KOPT-K1 (cell line): ENCODE results near the gene ERVV-1.

Experiments
- H3K27ac ChIP-seq: fragments of 200-600 bp; sonication (generic); 2 replicates; pipeline ENCODE4 v1.5.1; 2016; ENCODE audit warnings: antibody characterized with exemption, mild to moderate bottlenecking, low read depth, low read length; ENCODE audit not compliant: poor library complexity, severe bottlenecking
- H3K36me3 ChIP-seq: fragments of 200-600 bp; sonication (generic); 2 replicates; pipeline ENCODE4 v1.5.1; 2017; ENCODE audit warnings: antibody characterized with exemption, mild to moderate bottlenecking, low read length, moderate library complexity; ENCODE audit not compliant: insufficient read depth
- H3K9me3 ChIP-seq: fragments of 200-600 bp; sonication (generic); 2 replicates; pipeline ENCODE4 v1.5.1; 2017; ENCODE audit warnings: antibody characterized with exemption, low read length, mild to moderate bottlenecking; ENCODE audit not compliant: insufficient read depth, poor library complexity, severe bottlenecking

The ERVV-1 gene

GRCh38 chr19:53055117-53055516, 41.4 kb downstream of the ERVV-1 start:
- Histone ChIP-seq H3K36me3 (no peaks in the 10 kb centered on the region), H3K27ac (no peak overlapping the region), H3K9me3 (peaks cover 63% of the 10 kb centered on the region)

- no peak overlapping the region for H3K27ac ChIP-seq
- peaks cover 5% of the 10 kb centered on the region; the same call in 1 of the 2 replicates for H3K36me3 ChIP-seq
- peaks cover 66% of the 10 kb centered on the region for H3K9me3 ChIP-seq
These were observed 44.3 kb downstream of the ERVV-1 start for GRCh38 chr19:53057904-53058580.
